Amygdala (tissue), 56 donors: ENCODE results near the gene NDUFAF3.
"Not testable (repeated sequence)": the region's sequence is repeated elsewhere in the genome, so short reads cannot be mapped to it uniquely, and the experiment has no call there.

Experiments used
- DNase-seq, 56 donors: peaks; one replicate each; lab custom pipeline; 2025; lab: John Stamatoyannopoulos, UW

Gene NDUFAF3

DNA sequence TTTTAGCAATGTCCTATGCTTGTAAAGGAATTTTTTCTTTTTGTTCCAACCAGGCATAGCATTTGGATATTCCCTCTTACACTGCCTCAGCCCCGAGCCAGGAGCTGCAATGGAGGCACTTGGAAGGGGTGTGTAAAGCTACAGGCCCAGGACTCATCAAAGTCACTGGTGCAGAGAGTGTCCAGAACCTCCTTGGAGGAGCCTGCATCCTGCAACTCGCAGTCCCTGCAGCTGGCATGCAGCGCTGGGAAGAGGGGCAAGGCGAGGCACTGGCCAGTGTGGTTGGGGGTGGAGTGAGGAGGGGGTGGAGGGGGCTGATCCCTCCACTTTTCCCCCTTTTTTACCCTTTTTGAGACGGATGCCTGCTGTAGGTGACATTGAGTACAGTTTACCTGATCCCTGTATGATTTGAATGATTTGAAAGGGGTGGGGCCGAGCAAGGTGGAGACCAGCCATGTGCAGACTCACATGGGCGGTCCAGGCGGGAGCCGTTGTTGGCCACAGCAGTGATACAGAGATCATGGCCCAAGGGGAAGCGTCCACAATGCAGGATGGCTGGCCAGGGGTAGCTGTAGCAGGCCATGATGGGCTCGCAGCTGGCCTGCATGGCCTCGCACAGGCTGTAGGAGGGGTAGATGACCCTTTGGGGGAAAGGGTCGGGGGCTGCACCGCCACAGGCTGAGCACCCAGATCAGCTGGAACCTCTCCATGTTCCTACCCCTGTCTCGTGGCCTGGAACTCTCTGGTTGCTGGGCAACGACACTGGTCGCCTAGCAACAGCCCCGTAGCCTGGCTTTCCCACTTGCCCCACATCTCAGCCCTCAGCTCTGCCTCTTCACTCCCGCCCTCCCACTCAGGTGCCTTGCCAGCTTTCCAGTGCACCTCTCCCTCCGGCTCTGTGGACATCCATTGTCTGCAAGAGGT lies 23.9 kb upstream of the NDUFAF3 start:
- DNase-seq = peak in 30 of 56 donors; percentile 12 to 69 (median 43)

DNA sequence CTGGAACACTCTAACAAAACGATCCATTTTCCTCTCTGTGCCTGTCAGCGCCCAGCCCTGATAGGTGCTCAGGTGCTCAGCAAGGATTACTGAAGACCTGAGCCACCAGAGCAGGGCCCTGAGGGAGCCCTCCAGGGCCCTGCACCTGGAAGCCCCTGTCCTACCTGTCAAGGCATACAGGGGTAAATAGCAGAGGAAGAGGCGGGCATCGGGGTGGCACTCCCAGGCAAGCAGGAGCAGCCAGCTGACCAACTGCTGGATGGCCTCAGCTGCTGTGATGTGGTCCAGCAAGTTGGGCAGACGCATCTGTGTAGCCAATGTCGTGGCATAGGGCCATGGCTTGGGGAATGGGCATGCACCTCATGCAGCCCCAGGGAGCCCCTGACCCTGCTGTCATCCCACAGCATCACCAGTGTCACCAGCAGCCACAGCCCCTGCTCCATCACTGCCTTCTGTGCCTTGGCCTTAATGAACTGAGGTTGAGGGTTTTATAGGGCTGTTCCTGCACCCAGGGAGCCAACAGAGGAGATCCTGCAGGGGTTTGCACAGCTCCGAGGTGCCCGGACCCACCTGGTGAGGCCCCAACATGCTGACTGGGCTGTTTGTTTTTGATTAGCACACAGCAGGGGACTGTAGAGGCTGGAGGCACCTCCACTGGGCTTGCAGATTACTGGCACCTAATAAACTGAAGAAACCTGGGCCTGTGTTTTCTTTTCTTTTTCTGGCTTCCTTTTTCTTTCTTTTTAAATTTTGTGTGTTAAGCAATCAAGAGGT lies 22.6 kb upstream of the NDUFAF3 start:
- no peak for DNase-seq

DNA sequence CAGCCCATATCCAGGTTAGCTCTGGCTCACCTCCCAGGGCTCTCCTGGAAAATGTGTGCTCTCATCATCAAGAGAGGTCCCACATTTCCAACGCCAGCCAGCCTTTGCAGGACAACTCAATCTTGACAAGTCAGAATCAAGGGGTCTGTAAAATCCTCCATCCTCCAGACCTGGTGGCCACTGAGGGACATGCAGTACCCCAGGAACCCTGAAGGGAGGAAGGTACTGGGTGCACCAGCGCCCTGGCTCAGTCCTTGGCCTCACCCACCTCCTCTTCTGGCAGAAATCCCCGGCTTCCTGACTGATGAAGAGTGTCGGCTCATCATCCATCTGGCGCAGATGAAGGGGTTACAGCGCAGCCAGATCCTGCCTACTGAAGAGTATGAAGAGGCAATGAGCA lies 20.8 kb upstream of the NDUFAF3 start:
- DNase-seq = no peak

DNA sequence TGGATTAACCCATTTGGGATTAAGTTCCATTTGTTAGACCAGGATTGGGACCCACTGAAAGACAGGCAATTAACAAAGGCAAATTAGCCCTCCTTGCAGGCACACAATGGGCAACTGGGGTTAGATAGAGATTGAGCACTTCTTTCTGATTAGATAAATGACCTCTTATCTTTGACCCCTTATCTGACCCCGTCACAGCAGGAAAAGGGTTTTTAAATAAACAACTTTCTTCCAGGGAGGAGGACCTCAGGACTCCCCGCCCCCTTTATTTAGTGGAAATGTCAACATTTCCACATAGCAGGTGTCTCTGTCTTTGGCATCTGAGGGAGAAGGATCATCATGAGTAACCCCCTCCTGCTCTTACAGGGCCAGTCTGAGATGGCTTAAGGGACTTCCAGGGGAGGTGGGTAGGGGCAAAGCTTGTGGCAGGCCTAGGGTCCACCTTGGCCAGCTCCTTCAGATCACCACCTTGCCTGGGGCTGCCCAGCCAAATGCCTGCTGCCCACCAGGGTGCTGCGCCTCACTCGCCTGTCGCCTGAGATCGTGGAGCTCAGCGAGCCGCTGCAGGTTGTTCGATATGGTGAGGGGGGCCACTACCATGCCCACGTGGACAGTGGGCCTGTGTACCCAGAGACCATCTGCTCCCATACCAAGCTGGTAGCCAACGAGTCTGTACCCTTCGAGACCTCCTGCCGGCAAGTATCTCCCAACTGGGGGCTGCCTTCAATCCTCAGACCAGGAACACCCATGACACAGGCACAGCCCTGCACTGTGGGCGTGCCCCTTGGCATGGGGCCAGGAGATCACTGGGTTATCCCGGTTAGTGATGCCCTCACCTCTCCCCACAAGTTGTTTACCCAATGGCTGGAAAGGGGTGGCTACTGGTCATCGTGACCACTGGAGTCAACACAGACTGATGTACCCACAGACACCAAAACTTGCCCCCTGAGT lies 17.3 kb upstream of the NDUFAF3 start:
- DNase-seq = peak in 1 of 56 donors; percentile 72

DNA sequence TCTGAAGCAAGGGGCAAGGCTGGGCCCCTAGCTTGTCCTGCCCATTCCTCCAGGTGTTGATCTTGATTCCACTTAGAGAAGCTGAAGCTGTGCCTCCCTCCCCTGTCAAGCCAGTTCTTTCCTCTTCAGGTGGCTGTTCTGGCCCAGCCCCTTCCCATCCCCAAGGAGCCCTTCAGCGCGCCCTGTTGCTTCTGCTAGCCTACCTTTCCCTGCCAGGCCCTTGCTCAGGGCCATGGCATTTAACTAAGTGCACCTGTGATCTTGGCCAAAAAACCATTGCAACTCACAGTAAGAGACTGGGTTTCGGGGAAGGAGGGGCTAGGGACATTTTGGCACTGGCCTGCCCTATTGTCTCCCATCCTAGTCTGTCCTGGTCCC lies 16.6 kb upstream of the NDUFAF3 start:
- DNase-seq = no peak

DNA sequence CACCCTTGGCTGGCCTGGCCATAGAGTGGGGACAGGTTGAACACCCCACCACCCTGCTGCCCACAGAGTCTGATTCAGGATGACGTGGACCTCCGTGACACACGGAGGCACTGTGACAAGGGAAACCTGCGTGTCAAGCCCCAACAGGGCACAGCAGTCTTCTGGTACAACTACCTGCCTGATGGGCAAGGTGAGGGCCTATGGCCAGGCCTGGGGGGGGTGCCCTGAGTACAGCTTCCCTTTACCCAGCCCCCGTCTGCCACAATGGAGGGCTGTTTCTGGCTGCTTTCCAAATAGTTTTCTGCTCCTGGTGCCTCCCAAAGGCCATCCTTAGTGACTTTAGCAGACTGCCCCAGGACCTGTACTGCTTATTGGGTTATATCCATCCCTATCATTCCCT lies 15.9 kb upstream of the NDUFAF3 start:
- no peak for DNase-seq

DNA sequence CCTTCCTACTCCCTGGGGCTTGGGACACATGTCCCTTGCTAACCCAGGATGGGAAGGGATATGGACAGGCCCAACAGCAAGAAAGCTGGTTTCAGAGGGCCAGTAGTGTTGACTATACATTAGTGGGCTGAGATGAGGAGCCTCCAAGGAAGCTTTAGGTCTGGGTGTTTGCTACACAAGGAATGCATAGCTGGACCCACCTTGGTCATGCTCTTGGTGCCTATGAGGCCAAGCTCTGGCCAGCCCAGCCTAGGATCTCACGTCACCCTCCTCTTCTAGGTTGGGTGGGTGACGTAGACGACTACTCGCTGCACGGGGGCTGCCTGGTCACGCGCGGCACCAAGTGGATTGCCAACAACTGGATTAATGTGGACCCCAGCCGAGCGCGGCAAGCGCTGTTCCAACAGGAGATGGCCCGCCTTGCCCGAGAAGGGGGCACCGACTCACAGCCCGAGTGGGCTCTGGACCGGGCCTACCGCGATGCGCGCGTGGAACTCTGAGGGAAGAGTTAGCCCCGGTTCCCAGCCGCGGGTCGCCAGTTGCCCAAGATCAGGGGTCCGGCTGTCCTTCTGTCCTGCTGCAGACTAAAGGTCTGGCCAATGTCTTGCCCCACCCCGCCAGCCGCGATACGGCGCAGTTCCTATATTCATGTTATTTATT lies 15.4 kb upstream of the NDUFAF3 start:
- peak in 24 of 56 donors; percentile 38 to 74 (median 62) for DNase-seq

DNA sequence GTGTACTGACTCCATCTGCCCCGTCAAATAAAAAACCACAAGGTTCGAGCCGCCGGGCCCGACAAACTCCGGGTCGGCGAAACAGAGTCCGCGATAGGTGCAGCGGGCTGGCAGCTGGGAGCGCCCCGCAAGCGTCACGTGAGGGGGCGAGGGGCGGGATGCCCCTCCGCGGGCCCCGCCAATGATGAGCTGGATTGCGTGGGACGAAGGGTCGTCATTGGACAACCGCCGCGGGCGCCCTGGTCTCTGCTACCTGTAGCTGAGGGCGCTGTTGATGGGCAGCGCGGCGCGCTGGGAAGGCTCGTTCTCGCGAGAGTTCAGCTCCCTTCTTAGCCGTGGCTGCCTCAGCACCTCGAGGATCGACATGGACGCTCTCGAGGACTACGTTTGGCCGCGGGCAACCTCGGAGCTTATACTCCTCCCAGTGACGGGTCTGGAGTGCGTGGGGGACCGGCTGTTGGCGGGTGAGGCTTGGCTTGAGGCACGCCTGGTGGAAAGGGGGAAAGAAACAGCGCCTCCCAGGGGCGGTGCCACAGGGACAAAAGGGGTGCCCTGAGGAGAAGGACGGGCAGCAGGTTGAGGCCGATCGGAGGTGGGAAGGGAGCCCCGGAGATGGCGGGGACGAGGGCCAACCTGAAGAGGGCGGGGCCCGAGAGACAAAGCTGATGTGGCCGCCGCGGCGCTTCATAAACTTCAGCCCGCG lies 14.7 kb upstream of the NDUFAF3 start, which contains the start of gene WDR6:
Gene WDR6 (plus strand): TSS at position 324 of the 703 bp plus-strand sequence. CDS start 41 bp downstream, at position 365.
- peak; percentile 70 to 98 (median 92) for DNase-seq

DNA sequence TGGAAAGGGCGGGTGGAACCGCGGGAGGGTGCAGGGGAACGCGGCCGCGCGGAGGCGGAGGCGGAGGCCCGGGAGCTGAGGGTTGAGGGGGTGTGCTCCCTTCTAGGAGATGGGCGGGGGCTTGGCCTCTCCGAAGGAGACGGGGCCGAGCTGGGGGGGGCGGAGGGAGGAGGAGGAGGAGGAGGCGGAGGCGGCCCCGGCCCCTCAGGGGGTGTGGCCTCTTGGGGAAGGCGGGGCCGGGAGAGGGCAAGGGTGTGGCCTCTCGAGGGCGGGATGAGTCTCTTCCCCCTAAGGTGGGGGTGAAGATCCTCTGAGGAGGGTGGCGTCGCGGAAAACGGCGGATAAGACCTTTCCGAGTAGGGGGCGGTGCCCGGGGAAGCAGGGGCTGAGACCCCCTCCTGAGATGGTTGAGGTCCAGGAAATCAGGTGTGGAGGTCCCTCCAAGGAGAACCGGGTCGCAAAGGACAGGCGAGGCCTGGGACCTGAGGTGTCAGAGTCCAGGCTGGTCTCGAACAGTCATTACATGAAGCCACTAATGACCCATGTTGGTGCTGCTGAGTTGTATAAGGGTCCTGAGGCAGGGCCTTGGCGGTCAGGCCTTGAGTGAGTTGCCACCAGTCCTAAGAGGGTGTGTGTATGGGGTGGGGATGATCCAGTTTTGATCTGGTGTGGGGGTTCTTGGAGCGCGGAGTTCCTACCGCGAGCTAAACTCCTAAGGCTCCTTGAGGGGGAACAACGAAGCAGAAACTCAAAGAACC lies 14.0 kb upstream of the NDUFAF3 start:
- DNase-seq = peak in 50 of 56 donors; percentile 15 to 96 (median 70)

DNA sequence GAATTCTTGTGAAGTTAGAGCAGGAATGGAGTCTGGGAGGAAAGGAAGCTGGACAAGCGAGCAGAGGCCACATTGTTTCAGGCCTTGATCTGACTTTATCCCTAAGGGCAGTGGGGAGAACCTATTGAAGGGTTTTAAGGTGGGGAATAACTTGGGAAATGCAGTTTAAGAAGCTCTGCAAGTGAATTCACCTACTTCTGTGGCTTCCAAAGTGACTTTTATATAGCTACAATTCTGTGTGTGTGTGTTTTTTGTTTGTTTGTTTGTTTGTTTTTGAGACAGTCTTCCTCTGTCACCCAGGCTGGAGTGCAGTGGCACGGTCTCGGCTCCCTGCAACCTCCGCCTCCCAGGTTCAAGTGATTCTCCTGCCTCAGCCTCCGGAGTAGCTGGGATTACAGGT lies 13.3 kb upstream of the NDUFAF3 start:
- not testable (repeated sequence) for DNase-seq

DNA sequence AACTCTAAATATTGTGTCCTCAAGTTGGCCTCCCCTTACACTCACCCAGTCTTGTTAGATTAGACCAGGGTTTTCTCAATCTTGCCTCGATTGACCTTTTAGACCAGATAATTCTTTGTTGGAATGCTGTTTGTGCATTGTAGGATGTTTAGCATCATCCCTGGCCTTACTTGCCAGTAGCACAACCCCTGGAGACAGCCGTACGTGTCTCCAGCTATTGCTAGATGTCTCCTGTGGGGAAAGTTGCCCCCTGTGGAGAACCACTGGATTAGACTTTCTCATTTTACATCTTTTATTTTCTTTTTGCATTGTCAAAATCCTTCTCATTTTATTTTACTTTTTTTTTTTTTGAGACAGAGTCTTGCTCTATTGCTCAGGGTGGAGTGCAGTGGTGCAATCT lies 12.5 kb upstream of the NDUFAF3 start:
- no peak for DNase-seq

DNA sequence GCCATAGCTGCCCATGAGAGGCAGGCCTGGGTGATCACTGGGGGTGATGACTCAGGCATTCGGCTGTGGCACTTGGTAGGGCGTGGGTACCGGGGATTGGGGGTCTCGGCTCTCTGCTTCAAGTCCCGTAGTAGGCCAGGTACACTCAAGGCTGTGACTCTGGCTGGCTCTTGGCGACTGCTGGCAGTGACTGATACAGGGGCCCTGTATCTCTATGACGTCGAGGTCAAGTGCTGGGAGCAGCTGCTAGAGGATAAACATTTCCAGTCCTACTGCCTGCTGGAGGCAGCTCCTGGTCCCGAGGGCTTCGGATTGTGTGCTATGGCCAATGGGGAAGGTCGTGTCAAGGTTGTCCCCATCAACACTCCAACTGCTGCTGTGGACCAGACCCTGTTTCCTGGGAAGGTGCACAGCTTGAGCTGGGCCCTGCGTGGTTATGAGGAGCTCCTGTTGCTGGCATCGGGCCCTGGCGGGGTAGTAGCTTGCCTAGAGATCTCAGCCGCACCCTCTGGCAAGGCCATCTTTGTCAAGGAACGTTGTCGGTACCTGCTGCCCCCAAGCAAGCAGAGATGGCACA lies 9.4 kb upstream of the NDUFAF3 start:
- DNase-seq = no peak

DNA sequence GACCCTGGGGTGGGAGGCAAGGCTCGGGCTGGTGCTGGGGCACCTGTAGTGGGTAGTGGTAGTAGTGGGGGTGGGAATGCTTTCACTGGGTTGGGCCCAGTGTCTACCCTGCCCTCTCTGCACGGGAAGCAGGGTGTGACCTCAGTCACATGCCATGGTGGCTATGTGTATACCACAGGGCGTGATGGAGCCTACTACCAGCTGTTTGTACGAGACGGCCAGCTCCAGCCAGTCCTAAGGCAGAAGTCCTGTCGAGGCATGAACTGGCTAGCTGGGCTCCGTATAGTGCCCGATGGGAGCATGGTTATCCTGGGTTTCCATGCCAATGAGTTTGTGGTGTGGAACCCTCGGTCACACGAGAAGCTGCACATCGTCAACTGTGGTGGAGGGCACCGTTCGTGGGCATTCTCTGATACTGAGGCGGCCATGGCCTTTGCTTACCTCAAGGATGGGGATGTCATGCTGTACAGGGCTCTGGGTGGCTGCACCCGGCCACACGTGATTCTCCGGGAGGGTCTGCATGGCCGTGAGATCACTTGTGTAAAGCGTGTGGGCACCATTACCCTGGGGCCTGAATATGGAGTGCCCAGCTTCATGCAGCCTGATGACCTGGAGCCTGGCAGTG lies 8.7 kb upstream of the NDUFAF3 start:
- DNase-seq = no peak

DNA sequence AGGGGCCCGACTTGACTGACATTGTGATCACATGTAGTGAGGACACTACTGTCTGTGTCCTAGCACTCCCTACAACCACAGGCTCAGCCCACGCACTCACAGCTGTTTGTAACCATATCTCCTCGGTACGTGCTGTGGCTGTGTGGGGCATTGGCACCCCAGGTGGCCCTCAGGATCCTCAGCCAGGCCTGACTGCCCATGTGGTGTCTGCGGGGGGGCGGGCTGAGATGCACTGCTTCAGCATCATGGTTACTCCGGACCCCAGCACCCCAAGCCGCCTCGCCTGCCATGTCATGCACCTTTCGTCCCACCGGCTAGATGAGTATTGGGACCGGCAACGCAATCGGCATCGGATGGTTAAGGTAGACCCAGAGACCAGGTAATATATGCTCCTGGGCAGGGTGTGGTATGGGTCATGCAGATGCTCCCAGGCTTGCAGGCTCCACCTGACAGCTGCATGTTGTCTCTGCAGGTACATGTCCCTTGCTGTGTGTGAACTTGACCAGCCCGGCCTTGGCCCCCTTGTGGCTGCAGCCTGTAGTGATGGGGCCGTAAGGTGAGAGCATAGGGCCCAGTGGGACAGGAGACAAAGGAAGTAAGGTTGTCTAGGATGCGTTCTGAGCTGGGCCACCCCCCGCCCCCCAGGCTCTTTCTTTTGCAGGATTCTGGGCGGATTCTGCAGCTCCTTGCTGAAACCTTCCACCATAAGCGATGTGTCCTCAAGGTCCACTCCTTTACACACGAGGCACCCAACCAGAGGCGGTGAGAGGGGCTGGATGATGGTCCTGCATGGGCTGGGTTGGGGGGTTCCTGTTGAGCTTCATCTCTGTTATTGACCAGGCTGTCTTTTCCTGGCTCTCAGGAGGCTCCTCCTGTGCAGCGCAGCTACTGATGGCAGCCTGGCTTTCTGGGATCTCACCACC lies 7.9 kb upstream of the NDUFAF3 start:
- no peak for DNase-seq

DNA sequence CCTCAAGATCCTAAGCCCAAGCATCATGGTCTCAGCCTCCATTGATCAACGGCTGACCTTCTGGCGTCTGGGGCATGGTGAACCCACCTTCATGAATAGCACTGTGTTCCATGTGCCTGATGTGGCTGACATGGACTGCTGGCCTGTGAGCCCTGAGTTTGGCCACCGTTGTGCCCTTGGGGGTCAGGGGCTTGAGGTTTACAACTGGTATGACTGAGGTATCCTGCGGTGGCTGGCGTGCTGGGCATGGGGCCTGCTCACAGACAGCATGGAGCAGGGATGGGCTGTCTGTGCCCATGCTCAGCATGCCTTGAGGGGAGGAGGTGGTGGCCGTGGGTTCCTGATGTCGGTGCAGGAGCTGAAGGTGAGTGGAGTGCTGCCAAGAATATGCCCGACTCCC lies 6.8 kb upstream of the NDUFAF3 start:
- DNase-seq = no peak

DNA sequence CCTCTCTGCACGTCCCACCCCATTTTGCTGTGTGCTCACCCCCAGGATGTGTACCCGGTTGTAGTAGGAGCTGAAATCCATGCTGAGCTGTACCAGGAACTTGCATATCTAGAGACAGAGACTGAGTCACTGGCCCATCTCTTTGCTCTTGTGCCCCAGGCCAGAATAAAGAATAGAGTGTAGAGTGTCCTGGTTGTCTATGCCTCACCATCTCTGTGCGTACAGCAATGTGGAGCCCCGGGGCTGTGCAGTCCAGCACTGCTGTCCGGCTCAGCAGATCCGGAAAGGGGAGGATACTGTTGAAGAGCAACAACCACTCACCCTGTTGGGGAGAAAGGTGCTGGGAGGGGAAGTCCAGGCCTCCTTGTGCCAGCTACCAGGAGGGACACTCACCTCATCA lies 6.2 kb upstream of the NDUFAF3 start:
- no peak for DNase-seq
